Measurements from ENCODE around the gene ACSF3. TPM values are rescaled to one million over a fixed set of nuclear protein-coding genes. Genes with fewer than 3 reads are reported as not detected.

ACSF3 gene
- total RNA-seq, 2 experiments from 2014 or later, result 53.0 to 53.7 TPM

GRCh38 chr16:89051521-89052166, 42.0 kb upstream of the ACSF3 start:
- no peak for DNase-seq
- H3K9me3 Mint-ChIP-seq, result no peaks in the 10 kb centered on the region
- POLR2A ChIA-PET, result no interaction called here

GRCh38 chr16:89052191-89052889, 41.3 kb upstream of the ACSF3 start:
- DNase-seq (no peak), ATAC-seq (ENCODE audit: low read depth) (no peak)
- H3K4me3 Mint-ChIP-seq, result peak overlapping the region; percentile 78
- H3K27ac Mint-ChIP-seq, result peak overlapping the region; percentile 77
- H3K4me1 Mint-ChIP-seq, result peaks cover 2% of the 10 kb centered on the region
- no peaks in the 10 kb centered on the region for H3K27me3 Mint-ChIP-seq
- no peaks in the 10 kb centered on the region for H3K36me3 Mint-ChIP-seq
- POLR2A ChIA-PET, result no interaction called here
- H3K9me3 Mint-ChIP-seq, result no peaks in the 10 kb centered on the region

More at GRCh38 chr16:89051521-89052166, 42.0 kb upstream of the ACSF3 start:
- H3K36me3 Mint-ChIP-seq, result no peaks in the 10 kb centered on the region
- no peak for ATAC-seq (ENCODE audit: low read depth)
- peaks cover 2% of the 10 kb centered on the region for H3K4me1 Mint-ChIP-seq
- H3K27me3 Mint-ChIP-seq, result no peaks in the 10 kb centered on the region
- H3K4me3 Mint-ChIP-seq, result no peak overlapping the region
- H3K27ac Mint-ChIP-seq, result no peak overlapping the region

GRCh38 chr16:89052890-89053724, 40.5 kb upstream of the ACSF3 start:
- DNase-seq, result no peak

GRCh38 chr16:89053725-89054029, 40.0 kb upstream of the ACSF3 start:
- no peak for ATAC-seq (ENCODE audit: low read depth)
- Mint-ChIP-seq H3K9me3 (no peaks in the 10 kb centered on the region), H3K27ac (no peak overlapping the region), H3K36me3 (no peaks in the 10 kb centered on the region), H3K4me3 (no peak overlapping the region), H3K4me1 (peaks cover 2% of the 10 kb centered on the region), H3K27me3 (no peaks in the 10 kb centered on the region)
- DNase-seq, result no peak
- POLR2A ChIA-PET, result no interaction called here

More at GRCh38 chr16:89052890-89053724, 40.5 kb upstream of the ACSF3 start:
- ATAC-seq (ENCODE audit: low read depth), result peak; percentile 28
- Mint-ChIP-seq H3K27ac (peak overlapping the region; percentile 77), H3K36me3 (no peaks in the 10 kb centered on the region), H3K27me3 (no peaks in the 10 kb centered on the region), H3K9me3 (no peaks in the 10 kb centered on the region), H3K4me3 (peak overlapping the region; percentile 78), H3K4me1 (peaks cover 2% of the 10 kb centered on the region)
- POLR2A ChIA-PET, result no interaction called here

GRCh38 chr16:89054261-89054661, 39.4 kb upstream of the ACSF3 start:
- peaks cover 2% of the 10 kb centered on the region for H3K4me1 Mint-ChIP-seq
- no peaks in the 10 kb centered on the region for H3K9me3 Mint-ChIP-seq
- no peak overlapping the region for H3K4me3 Mint-ChIP-seq
- no peak overlapping the region for H3K27ac Mint-ChIP-seq
- ATAC-seq (ENCODE audit: low read depth) (no peak), DNase-seq (no peak)
- no peaks in the 10 kb centered on the region for H3K27me3 Mint-ChIP-seq
- POLR2A ChIA-PET, result no interaction called here
- no peaks in the 10 kb centered on the region for H3K36me3 Mint-ChIP-seq

GRCh38 chr16:89054714-89055113, 38.9 kb upstream of the ACSF3 start:
- ATAC-seq (ENCODE audit: low read depth) (no peak), DNase-seq (no peak)
- H3K36me3 Mint-ChIP-seq, result no peaks in the 10 kb centered on the region
- no peaks in the 10 kb centered on the region for H3K27me3 Mint-ChIP-seq
- POLR2A ChIA-PET, result no interaction called here
- H3K4me1 Mint-ChIP-seq, result peaks cover 2% of the 10 kb centered on the region
- no peaks in the 10 kb centered on the region for H3K9me3 Mint-ChIP-seq
- H3K4me3 Mint-ChIP-seq, result no peak overlapping the region
- no peak overlapping the region for H3K27ac Mint-ChIP-seq

- Mint-ChIP-seq H3K36me3 (no peaks in the 10 kb centered on the region), H3K27me3 (no peaks in the 10 kb centered on the region), H3K27ac (no peak overlapping the region), H3K4me1 (peaks cover 2% of the 10 kb centered on the region), H3K4me3 (no peak overlapping the region), H3K9me3 (no peaks in the 10 kb centered on the region)
- POLR2A ChIA-PET, result no interaction called here
- no peak for DNase-seq
- ATAC-seq (ENCODE audit: low read depth), result no peak
Observed at GRCh38 chr16:89055313-89055712, 38.3 kb upstream of the ACSF3 start.

GRCh38 chr16:89055894-89056555, 37.6 kb upstream of the ACSF3 start:
- ATAC-seq (ENCODE audit: low read depth) (no peak), DNase-seq (no peak)
- Mint-ChIP-seq H3K4me3 (no peak overlapping the region), H3K36me3 (no peaks in the 10 kb centered on the region), H3K27me3 (no peaks in the 10 kb centered on the region), H3K9me3 (no peaks in the 10 kb centered on the region), H3K27ac (no peak overlapping the region), H3K4me1 (peaks cover 2% of the 10 kb centered on the region)
- POLR2A ChIA-PET, result no interaction called here

- H3K27me3 Mint-ChIP-seq, result no peaks in the 10 kb centered on the region
- peaks cover 2% of the 10 kb centered on the region for H3K4me1 Mint-ChIP-seq
- H3K4me3 Mint-ChIP-seq, result no peak overlapping the region
- POLR2A ChIA-PET, result no interaction called here
- no peak for DNase-seq
- ATAC-seq (ENCODE audit: low read depth), result no peak
- no peak overlapping the region for H3K27ac Mint-ChIP-seq
- no peaks in the 10 kb centered on the region for H3K36me3 Mint-ChIP-seq
- H3K9me3 Mint-ChIP-seq, result no peaks in the 10 kb centered on the region
Observed at GRCh38 chr16:89056592-89056991, 37.1 kb upstream of the ACSF3 start.

GRCh38 chr16:89057738-89058137, 35.9 kb upstream of the ACSF3 start:
- H3K36me3 Mint-ChIP-seq, result no peaks in the 10 kb centered on the region
- ATAC-seq (ENCODE audit: low read depth), result no peak
- no peak overlapping the region for H3K4me3 Mint-ChIP-seq
- no peaks in the 10 kb centered on the region for H3K27me3 Mint-ChIP-seq
- H3K4me1 Mint-ChIP-seq, result peaks cover under 1% of the 10 kb centered on the region
- DNase-seq, result no peak
- no peak overlapping the region for H3K27ac Mint-ChIP-seq
- no peaks in the 10 kb centered on the region for H3K9me3 Mint-ChIP-seq
- POLR2A ChIA-PET, result no interaction called here

GRCh38 chr16:89058812-89059211, 34.8 kb upstream of the ACSF3 start:
- no peaks in the 10 kb centered on the region for H3K36me3 Mint-ChIP-seq
- no peaks in the 10 kb centered on the region for H3K9me3 Mint-ChIP-seq
- H3K4me3 Mint-ChIP-seq, result no peak overlapping the region
- H3K27me3 Mint-ChIP-seq, result no peaks in the 10 kb centered on the region
- POLR2A ChIA-PET, result no interaction called here
- ATAC-seq (ENCODE audit: low read depth), result no peak
- DNase-seq, result no peak
- H3K4me1 Mint-ChIP-seq, result no peaks in the 10 kb centered on the region
- no peak overlapping the region for H3K27ac Mint-ChIP-seq

GRCh38 chr16:89060207-89060794, 33.4 kb upstream of the ACSF3 start:
- no peak for ATAC-seq (ENCODE audit: low read depth)
- no peak overlapping the region for H3K27ac Mint-ChIP-seq

GRCh38 chr16:89061086-89061485, 32.6 kb upstream of the ACSF3 start:
- H3K27ac Mint-ChIP-seq, result no peak overlapping the region
- H3K9me3 Mint-ChIP-seq, result no peaks in the 10 kb centered on the region
- no peak for DNase-seq
- no peak for ATAC-seq (ENCODE audit: low read depth)
- H3K36me3 Mint-ChIP-seq, result no peaks in the 10 kb centered on the region
- H3K4me1 Mint-ChIP-seq, result no peaks in the 10 kb centered on the region
- no peaks in the 10 kb centered on the region for H3K27me3 Mint-ChIP-seq
- POLR2A ChIA-PET, result no interaction called here
- no peak overlapping the region for H3K4me3 Mint-ChIP-seq

More at GRCh38 chr16:89060207-89060794, 33.4 kb upstream of the ACSF3 start:
- no peaks in the 10 kb centered on the region for H3K27me3 Mint-ChIP-seq
- POLR2A ChIA-PET, result interaction anchor here (0.7 kb wide), 1 partner anchor 479 kb away, joined by 3 read pairs; no protein-coding TSS in a partner anchor
- no peaks in the 10 kb centered on the region for H3K4me1 Mint-ChIP-seq
- no peak overlapping the region for H3K4me3 Mint-ChIP-seq
- no peaks in the 10 kb centered on the region for H3K9me3 Mint-ChIP-seq
- no peak for DNase-seq
- no peaks in the 10 kb centered on the region for H3K36me3 Mint-ChIP-seq

Data from activated naive CD8-positive, alpha-beta T cell treated with anti-CD3 and anti-CD28 coated beads, Interleukin-2, amount 10 ng/mL, durations not matched to agents 7 days and 5 days (primary cell).